Stimulated activated CD8-positive, alpha-beta memory T cell treated with anti-CD3 and anti-CD28 coated beads, Interleukin-12 subunit alpha, Interleukin-12 subunit beta, amount 100 ng/mL, for 24 hours (primary cell): ENCODE data around the gene HMGB2.

ENCODE experiments used
- DNase-seq: peaks from one replicate; pipeline ENCODE4 v3.0.0-alpha.2; 2020; ENCODE audit errors: extremely low read depth

HMGB2 gene

GRCh38 chr4:173288296-173288695 lies 45.9 kb downstream of the HMGB2 start:
- DNase-seq = peak; percentile 30

DNA sequence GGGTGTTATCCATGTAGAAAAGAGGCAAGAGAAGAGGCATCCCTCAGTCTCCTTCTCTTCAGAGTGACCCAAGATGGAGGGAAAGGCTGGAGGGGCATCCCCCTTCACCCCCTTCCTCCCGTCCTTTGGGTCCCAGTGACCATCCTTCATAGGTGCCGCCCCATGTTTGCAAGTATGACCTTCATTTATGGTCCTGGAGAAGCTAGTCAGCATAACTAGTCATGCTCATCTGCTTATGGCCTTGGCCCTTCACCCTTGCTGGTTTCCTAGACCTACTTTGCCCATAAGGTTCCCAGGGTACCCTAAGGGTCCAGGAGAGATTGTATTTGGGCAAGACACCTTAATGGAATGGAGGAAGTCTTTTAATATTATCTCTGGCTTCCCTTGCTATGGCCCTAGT lies 46.7 kb downstream of the HMGB2 start:
- DNase-seq = no peak

DNA sequence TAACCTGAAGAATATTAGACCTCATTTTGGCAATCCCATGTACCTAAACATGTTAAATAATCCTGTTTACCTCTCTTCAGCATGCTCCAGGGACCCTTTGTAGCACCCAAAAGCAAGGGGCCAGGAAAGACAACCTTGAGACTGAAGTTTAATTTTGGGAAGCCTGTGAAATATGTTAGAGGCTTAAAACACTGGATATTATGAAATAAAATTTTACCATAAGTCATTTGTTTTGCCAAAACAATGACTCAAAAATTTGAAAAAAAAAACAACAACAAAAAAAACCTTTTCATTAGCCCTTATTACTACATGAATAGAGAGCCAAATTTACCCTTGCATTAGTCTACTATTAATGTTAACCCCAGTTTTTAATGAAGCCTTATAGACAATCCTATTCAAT lies 49.7 kb downstream of the HMGB2 start:
- DNase-seq = no peak

- no peak for DNase-seq
Measured at GRCh38 chr4:173282626-173283025, 51.5 kb downstream of the HMGB2 start.

GRCh38 chr4:173282256-173282562 lies 51.9 kb downstream of the HMGB2 start:
- DNase-seq = no peak

GRCh38 chr4:173281406-173282255 lies 52.5 kb downstream of the HMGB2 start:
- no peak for DNase-seq
